ENCODE measurements around the gene CHI3L2. TPM values are rescaled to one million over a fixed set of nuclear protein-coding genes. Genes with fewer than 3 reads are reported as not detected.

Gene CHI3L2
- total and polyA plus RNA-seq, 2 of the 4 experiments (the other 2 are of a cell fraction) = 0.18 to 0.19 TPM

DNA sequence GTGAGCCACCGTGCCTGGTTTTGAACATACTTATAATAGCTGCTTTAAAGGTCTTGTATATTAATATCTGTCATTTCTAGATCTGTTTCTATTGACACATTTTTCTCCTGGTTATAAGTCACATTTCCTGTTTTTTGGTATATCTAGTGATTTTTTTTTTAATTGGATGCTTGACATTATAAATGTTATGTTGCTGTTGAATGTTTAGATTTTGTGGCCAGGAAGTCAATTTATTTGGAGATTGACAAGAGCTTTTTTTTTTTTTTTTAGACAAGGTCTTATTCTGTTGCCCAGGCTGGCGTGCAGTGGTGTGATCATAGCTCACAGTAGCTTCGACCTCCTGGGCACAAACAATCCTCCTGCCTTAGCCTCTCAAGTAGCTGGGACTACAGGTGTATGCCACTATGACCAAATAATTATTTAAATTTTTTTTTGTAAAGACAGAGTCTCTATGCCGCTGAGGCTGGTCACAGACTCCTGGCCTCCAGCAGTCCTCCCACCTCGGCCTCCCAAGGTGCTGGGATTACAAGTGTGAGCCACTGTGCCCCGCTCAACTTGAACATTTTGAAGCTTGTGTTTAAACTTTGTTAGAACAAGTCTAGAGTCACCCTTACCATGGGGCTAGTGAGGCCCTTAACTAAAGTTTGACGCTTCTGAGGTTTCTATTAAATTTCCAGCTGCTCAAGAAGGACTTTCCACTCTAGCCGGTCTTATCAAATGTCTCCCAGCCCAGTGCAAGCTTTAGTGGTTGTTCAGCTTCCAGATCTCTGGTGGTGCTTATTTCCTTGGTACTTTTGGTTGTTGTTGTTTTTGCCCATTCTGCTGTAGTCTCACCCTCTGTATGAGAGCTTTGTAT, 8.6 kb upstream of the CHI3L2 start:
- H4K8ac ChIP-seq (ENCODE audit: low read depth in 2 of 2, low read length in 2 of 2) = no peak overlapping the region
- no peak overlapping the region for H3K4ac ChIP-seq (ENCODE audit: low read depth, low read length)
- ChIA-PET CTCF (interaction anchor here (0.6 kb wide), 1 partner anchor 939 kb away, joined by 3 read pairs; no protein-coding TSS in a partner anchor), POLR2A (ENCODE audit: unreplicated experiment) (interaction anchor here (0.5 kb wide), 1 partner anchor 9 kb away, joined by 5 read pairs; no protein-coding TSS in a partner anchor)
- no TSS peak for BruUV-seq (replicated peaks)
- H3K9ac ChIP-seq (ENCODE audit: low read depth, low read length) = no peak overlapping the region
- no peak overlapping the region for H2BK15ac ChIP-seq (ENCODE audit: low read depth, low read length)
- H2BK20ac ChIP-seq (ENCODE audit: low read depth, low read length) = no peak overlapping the region
- no peaks in the 10 kb centered on the region for H4K20me1 ChIP-seq (ENCODE audit: insufficient read depth, low read length)
- H2AK9ac ChIP-seq (replicated peaks; ENCODE audit: low read depth, low read length, poor library complexity) = no peak overlapping the region
- H3K27me3 ChIP-seq (ENCODE audit: control insufficient read depth, insufficient read depth, low read length) = no peaks in the 10 kb centered on the region
- no peak for TF ChIP-seq CHD1 (IDR thresholded peaks at IDR 0.05; ENCODE audit: low read depth, low read length)
- TF ChIP-seq MAZ (IDR thresholded peaks at IDR 0.05; ENCODE audit: borderline replicate concordance, low read depth, low read length) = no peak
- no peak for TF ChIP-seq CTCF (conservative IDR thresholded peaks at IDR 0.05; ENCODE audit: low read depth, low read length)
- no peak for TF ChIP-seq BHLHE40 (IDR thresholded peaks at IDR 0.05; ENCODE audit: low read depth, low read length)
- TF ChIP-seq RCOR1 (IDR thresholded peaks at IDR 0.05; ENCODE audit: insufficient replicate concordance, low read length) = no peak
- H3K9me1 ChIP-seq (ENCODE audit: insufficient read depth, low read length) = no peaks in the 10 kb centered on the region
- DNase-seq = no peak
- no peak overlapping the region for H4K5ac ChIP-seq (ENCODE audit: low read depth, low read length)
- H3K79me1 ChIP-seq (ENCODE audit: low read depth in 1 of 2, low read length in 2 of 2) = no peaks in the 10 kb centered on the region
- no peak overlapping the region for H2AFZ ChIP-seq (replicated peaks; ENCODE audit: low read length, poor library complexity)
- ATAC-seq (ENCODE audit: low read depth) = no peak
- no peak overlapping the region for H2BK120ac ChIP-seq (ENCODE audit: low read depth, low read length)
- no peak overlapping the region for H3K14ac ChIP-seq (replicated peaks; ENCODE audit: low read depth, low read length)
- H3K4me1 ChIP-seq (ENCODE audit: control insufficient read depth, insufficient read depth, low read length) = peaks cover 3% of the 10 kb centered on the region; the same call in 1 of the 2 replicates
- in situ Hi-C loops (cut with MboI; ENCODE audit: low sequenced_read_pairs) = no loop called here
- no peak overlapping the region for H3K4me2 ChIP-seq (ENCODE audit: low read depth, low read length)
- H3K56ac ChIP-seq (ENCODE audit: extremely low read depth, insufficient read depth, low read length) = no peak overlapping the region
- H3K9me3 ChIP-seq (ENCODE audit: control insufficient read depth, insufficient read depth, low read length) = no peaks in the 10 kb centered on the region
- H3K36me3 ChIP-seq (ENCODE audit: control insufficient read depth, insufficient read depth, low read length) = no peaks in the 10 kb centered on the region
- no peak overlapping the region for H3K27ac ChIP-seq (ENCODE audit: insufficient read depth, low read length)
- no peak overlapping the region for H3K23ac ChIP-seq (ENCODE audit: low read depth, low read length)
- H3K4me3 ChIP-seq (ENCODE audit: insufficient read depth, low read depth, low read length) = no peak overlapping the region
- no peak overlapping the region for H2BK5ac ChIP-seq (ENCODE audit: low read depth, low read length, poor library complexity, severe bottlenecking)
- no peak overlapping the region for H2AK5ac ChIP-seq (ENCODE audit: low read depth, low read length)
- no peak overlapping the region for H3K18ac ChIP-seq (ENCODE audit: low read depth, low read length)
- H4K91ac ChIP-seq (ENCODE audit: insufficient read depth, low read depth, low read length) = no peak overlapping the region
- dilution Hi-C loops (cut with HindIII; ENCODE audit: low sequenced_read_pairs, unreplicated experiment) = no loop called here
- intact Hi-C loops (cut with micrococcal nuclease) = no loop called here
- WGBS, 2 experiments (ENCODE audit: extremely low coverage in 2 of 2, insufficient read length in 1 of 2) = 90% methylated on average over 2 of the region's 8 CpGs; no CpG with 5 or more reads in 1 of the 2 experiments
